GM18498 (cell line): Measurements from ENCODE around the gene CARNS1.
A peak's percentile ranks its signal among the peaks of the same experiment; 100 is the strongest.
"Not testable (repeated sequence)": the region's sequence is repeated elsewhere in the genome, so short reads cannot be mapped to it uniquely, and the experiment has no call there.

Experiments used
- ATAC-seq: cut with Tn5 transposase; IDR thresholded peaks from one replicate; pipeline ENCODE4 v1.9.1; 2021; ENCODE audit warnings: mild to moderate bottlenecking, moderate library complexity; ENCODE audit not compliant: unreplicated experiment

Gene CARNS1

DNA sequence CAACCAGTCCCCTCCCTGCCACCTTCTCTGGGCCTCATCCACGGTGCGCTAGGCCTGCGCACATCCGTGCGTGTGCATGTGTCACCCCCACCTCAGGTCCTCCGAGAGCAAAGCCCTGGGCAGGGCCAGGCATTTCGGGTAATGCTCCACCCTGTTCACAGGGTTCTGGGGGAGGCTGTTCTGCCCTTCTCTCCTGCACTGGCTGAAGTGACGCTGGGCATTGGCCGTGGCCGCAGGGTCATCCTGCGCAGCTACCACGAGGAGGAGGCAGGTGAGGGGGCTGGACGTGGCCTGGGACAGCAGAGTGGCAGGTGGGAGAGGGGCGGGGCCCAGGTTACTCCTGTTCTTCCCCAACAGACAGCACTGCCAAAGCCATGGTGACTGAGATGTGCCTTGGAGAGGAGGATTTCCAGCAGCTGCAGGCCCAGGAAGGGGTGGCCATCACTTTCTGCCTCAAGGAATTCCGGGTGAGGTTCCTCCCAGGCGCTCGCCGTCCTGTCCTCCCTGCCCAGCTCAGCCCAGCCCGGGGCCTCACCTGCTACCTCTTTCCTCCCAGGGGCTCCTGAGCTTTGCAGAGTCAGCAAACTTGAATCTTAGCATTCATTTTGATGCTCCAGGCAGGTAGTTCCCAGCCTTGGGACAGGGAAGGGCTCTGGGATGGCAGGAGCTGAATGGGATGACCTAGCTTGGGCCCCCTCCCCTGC is 19.8 kb upstream of the CARNS1 start:
- no peak for ATAC-seq

DNA sequence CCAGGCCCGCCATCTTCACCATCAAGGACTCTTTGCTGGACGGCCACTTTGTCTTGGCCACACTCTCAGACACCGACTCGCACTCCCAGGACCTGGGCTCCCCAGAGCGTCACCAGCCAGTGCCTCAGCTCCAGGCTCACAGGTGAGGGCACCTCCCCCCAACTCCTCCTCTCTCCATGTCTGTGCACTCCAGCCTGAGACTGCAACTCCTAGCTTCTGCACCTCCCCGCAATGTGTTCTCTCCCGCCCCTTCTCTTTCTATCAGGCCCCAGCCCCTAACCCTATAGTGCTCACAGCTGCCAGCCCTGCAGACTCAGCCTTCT is 19.3 kb upstream of the CARNS1 start:
- ATAC-seq: no peak

DNA sequence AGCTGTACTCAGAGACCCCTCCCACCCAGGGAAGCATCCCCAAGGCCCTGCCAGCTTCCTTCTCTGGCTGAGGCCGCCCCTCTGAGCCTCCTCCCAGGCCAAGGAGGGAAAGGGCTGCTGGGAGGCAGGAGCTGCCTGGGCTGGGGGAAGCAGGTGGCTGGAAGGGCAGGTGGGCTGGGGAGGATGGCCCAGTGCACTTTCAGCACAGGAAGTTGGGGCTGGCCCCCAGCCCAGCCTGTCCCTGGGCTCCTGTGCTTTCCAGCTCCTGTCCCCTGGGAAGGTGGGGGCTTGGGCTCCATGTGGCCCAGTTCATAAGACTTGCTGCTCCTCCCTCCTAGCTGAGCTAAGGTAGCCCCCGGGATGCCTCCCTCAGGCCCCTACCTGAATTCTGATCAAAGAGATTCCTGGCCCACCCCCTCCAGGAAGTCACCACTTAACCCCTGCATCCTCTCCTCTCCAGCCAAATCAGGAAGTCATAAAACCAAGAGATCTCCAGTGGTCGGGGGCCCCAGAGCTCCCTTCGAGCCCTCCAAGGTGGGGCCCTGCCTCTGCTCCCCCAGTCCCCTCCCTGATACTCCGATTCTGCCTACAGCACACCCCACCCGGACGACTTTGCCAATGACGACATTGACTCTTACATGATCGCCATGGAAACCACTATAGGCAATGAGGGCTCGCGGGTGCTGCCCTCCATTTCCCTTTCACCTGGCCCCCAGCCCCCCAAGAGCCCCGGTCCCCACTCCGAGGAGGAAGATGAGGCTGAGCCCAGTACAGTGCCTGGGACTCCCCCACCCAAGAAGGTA is 18.7 kb upstream of the CARNS1 start:
- ATAC-seq: no peak

DNA sequence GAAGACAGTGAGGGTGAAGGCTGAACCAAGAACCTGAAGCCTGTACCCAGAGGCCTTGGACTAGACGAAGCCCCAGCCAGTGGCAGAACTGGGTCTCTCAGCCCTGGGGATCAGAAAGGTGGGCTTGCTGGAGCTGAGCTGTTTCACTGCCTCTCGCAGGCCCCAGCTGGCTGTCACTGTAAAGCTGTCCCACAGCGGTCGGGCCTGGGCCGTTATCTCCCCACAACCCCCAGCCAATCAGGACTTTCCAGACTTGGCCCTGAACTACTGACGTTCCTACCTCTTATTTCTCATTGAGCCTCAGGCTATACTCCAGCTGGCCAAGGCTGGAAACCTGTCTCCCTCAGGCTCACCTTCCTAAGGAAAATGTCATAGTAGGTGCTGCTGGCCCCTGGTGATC is 17.9 kb upstream of the CARNS1 start:
- ATAC-seq: no peak

DNA sequence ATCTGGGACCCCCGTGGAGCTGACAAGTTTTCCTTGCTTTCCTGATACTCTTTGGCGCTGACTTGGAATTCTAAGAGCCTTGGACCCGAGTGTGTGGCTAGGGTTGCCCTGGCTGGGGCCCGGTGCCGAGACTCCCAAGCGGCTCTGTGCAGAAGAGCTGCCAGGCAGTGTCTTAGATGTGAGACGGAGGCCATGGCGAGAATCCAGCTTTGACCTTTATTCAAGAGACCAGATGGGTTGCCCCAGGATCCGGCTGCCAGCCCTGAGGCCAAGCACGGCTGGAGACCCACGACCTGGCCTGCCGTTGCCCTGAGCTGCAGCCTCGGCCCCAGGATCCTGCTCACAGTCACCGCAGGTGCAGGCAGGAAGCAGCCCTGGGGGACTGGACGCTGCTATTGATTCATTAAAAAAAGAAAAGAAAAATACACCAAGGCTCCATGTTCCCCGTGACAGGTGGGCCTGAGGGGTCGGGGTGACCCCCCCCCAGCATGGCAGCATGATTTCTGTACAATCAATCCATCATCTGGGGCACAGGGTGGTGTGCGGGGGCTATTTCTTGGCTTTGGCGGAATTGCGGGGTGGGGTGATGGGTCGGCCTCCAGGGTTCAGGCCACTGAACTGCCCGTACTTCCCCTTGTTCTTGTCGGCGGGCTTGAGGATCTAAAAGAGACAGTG is 17.4 kb upstream of the CARNS1 start:
- ATAC-seq: no peak

DNA sequence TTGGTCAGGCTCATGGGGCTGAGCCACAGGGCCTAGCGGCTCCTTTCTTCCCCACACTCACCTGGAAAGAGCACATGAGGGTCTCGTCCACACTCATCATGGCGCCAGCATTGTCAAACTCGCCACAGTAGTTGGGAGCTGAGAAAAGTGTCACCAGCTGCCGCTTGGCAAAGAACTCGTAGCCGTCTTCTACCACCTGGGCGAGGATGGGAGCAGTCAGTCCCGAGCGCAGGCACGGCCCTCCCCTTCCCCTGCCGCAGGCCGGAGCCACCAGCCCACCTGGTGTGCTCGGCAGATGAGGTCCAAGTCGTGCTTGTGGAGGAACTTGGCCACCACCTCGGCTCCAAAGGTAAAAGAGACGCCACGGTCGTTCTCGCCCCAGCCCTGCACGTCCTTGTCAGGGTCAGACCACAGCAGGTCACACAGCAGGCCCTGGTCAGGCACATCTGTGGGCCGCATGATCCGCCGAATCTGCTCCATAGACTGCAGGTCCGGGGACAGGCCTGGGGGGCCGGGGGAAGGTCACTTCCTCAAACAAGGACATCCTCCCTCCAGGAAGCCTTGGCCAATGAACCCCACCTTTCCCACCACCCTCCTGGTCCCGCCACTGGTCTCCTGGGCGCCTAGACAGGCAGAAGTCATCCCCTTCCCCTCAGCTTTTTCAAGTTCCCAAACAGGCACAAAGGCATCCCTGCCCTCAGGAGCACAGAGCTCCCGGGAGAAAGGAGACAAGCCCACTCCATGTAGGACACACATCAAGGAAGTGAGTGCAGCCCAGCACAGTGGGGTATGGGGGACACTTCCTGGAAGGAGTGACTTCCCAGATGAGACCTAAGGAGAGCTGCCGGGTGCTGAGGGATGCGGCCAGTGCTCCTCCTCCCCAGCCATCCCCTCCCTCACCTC is 16.6 kb upstream of the CARNS1 start:
- ATAC-seq: no peak

DNA sequence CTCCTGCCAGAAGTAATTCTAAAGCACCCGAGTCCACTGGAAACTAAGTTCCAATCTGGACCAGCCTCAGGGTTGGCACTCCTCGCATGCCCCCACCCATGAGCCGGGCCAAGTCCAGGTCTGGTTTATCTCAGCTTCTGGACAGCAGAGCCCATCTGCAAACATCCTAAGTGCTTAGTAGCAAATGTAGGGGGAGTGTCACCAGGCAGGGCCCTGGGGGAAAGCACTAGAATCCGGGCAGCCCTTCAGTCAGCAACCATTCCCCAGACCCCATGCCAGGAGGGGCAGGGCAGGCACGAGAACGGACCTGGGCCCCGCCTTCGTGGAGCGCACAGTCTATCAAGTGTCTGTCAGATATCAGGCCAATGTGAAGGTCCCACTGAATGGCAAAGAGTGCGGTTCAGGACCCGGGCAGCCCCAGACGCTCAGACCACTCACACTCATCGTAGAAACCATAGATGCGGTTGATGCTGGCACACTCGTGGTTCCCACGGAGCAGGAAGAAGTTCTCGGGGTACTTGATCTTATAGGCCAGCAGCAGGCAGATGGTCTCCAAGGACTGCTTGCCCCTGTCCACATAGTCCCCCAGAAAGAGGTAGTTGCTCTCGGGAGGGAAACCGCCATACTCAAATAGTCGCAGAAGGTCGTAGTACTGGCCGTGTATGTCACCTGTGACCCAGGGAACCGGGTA is 15.1 kb upstream of the CARNS1 start:
- no peak for ATAC-seq

DNA sequence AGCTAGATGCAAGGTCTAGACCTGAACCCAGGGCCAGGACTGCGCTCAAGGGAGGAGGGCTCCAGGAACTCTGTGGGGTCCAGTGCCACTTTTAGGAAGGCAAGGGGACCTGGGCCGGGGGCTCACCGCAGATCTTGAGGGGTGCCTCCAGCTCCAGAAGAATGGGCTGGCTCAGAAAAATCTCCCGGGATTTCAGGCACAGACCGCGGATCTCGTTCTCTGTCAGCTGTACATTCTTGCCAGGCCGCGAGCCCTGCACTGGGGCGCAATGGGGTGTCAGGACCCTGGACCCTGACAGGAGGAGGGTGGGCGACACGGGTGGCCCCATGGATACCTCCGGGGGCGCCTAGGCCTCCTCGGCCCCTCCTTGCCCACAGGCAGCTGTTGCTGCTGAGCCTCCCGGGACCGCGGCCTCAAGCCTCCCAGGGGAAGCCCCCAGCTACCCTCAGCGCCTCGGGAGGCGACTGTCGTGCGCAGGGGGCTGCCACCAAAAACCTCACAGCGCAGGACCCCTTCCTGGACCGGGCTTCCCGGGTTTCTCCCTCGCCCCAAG is 14.5 kb upstream of the CARNS1 start:
- no peak for ATAC-seq

DNA sequence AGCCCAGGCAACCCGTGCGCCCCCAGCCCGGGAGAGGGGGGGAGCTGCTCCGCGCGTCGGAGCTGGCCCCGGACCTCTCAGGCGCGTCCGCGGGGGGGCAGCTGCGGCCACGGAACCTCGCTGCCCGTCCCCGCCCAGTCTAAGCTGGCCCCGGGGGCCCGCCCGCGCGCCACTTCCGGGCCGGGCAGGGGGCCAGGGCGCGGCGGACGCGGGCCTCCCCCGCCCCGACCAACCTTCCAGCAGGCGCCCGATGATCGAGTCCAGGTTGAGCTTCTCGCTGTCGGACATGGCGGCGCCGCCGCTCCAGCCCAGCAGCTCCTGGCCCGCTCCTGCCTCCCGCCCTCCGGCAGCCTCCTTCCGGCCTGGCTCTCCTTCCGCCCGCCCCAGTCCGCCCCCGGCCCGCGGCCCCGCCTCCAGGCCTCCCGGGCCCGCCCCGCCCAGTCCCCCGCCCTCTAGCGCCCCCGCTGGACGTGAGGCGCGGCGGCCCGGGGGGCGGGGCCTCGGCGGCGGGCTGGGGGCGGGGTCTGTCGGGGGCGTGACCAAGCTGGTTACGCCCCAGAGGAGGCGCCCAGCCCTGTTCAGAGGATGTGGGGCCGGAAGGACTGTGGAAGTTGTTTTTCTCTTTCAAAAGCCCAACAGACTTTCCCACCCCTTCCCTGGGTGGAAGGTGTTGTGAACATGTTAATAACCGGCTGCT is 13.8 kb upstream of the CARNS1 start, which contains the start of gene PPP1CA:
TSS of gene PPP1CA (minus strand) at position 364 of the 697 bp plus-strand sequence. CDS start at position 288, 76 bp downstream.
- ATAC-seq: peak; percentile 78

DNA sequence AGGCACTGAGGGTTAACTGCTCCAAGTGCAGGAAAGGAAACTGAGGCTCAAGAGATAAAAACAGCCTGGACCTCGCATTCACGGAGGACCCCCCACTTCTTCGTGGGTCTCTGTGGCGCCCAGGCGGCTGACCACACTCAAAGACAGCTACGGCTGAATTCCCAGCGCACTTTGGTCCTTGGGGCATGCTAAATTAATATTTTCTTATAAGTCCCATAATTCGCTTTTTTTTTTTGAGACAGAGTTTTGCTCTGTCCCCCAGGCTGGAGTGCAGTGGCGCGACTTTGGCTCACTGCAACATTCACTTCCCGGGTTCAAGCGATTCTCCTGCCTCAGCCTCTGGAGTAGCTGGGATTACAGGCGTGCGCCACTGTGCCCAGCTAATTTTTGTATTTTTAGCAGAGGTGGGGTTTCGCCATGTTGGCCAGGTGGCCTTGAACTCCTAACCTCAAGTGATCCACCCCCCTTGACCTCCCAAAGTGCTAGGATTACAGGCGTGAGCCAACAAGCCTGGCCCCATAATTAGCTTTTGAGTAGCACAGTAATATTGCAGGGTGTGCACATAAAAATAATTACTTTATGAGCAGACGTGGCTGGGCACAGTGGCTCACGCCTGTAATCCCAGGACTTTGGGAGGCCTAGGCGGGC is 13.2 kb upstream of the CARNS1 start:
- not testable (repeated sequence) for ATAC-seq

DNA sequence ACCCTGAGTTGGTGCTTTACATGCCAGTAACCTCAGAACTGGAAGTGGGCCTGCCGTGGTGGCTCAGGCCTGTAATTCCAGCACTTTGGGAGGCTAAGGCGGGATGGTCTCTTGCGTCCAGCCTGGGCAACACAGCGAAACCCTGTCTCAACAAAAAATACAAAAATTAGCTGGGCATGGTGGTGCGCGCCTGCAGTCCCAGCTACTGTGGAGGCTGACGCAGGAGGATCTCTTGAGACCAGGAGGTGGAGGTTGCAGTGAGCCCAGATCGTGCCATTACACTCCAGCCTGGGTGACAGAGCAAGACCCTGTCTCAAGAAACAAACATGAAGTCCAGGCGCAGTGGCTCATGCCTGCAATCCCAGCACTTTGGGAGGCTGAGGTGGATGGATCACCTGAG is 12.4 kb upstream of the CARNS1 start:
- ATAC-seq: not testable (repeated sequence)

DNA sequence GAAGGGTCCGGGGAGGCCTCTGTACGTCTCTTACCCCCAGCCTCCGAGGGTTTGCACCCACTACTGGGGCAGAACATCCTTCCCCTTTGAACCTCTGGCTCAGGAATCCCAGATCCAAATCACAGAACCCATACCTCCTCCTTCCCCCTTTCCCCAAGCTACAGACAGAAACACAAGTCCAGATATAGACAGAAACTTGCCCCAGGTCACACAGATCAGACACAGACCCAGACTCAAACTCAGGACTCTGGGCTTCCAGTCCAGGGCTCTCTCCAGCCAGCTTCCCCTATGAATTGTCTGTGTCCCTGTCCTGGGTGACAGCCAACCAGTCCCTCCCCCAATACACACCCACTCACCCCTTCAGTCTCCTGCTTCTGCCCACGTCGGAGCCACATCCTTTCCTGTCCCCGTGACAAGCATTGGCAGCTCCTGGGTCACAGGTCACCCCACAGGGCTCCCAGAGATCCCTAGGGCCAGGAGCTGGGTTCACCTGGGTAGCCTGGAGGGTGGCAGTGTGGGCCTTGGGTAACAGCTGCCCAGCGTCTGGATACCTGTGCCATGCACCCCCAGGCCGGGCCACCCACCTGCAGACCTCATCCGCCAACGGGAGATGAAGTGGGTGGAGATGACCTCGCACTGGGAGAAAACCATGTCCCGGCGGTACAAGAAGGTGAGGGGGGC is 10.8 kb upstream of the CARNS1 start:
- no peak for ATAC-seq

DNA sequence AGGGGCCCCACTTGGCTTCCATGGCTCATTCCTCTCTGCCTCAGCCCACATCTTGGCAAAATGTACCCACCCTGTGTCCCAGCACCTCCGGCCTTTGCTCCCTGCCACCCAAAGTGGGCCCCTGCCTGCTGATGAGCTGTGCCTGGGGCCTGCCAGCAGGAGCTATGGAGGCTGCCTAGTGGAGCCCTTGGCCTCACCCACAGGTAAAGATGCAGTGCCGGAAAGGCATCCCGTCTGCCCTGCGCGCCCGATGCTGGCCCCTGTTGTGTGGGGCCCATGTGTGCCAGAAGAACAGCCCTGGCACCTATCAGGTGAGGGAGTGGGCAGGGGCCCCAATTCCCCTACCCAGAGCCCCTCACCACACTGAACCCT is 10.3 kb upstream of the CARNS1 start:
- no peak for ATAC-seq

DNA sequence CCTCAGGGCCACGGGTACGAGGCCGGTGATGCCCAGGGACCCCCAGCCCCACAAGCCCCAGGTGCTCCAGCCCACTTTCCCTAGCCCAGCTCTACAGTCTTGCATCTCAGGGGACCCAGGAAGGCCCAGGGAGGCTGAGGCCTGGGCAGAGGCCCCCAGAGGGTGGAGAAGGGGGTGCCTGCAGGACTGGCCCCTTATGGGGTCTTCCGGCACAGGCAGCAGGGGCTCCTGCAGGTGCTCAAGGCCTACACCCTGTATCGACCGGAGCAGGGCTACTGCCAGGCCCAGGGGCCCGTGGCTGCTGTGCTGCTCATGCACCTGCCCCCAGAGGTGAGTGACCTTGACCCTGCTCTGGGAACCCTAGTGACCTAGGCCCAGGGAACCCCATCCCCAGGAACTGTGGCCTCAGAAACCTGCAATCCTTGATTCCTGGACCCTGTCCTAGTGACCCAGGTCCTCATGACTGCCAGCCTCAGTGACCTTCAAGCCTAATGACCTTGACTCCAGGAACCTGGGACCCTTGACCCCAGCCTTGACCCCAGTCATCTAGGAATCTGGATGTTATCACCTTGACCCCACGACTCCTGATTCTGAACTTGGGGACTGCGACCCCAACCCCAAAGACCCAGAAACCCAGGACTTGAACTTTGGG is 9.7 kb upstream of the CARNS1 start:
- no peak for ATAC-seq

DNA sequence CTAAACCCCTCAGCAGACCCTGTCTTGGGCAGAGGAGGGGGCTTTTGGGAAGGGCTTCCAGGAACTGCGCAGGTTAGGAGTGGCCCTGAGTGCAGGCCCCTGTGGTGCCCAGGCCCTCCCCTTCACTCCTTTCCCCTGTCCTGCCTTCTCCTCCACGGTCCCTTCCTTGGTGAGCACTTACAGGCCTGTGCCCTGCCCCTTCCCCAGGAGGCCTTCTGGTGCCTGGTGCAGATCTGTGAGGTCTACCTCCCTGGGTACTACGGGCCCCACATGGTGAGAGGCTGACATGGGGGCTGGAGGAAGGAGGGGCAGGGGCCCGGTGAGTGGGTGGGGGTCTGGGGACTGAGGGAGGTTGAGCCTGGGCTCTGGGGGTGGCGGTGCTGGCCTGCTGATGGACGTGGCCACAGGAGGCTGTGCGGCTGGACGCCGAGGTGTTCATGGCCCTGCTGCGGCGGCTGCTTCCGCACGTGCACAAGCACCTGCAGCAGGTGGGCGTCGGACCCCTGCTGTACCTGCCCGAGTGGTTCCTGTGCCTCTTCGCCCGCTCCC is 9.0 kb upstream of the CARNS1 start:
- no peak for ATAC-seq

DNA sequence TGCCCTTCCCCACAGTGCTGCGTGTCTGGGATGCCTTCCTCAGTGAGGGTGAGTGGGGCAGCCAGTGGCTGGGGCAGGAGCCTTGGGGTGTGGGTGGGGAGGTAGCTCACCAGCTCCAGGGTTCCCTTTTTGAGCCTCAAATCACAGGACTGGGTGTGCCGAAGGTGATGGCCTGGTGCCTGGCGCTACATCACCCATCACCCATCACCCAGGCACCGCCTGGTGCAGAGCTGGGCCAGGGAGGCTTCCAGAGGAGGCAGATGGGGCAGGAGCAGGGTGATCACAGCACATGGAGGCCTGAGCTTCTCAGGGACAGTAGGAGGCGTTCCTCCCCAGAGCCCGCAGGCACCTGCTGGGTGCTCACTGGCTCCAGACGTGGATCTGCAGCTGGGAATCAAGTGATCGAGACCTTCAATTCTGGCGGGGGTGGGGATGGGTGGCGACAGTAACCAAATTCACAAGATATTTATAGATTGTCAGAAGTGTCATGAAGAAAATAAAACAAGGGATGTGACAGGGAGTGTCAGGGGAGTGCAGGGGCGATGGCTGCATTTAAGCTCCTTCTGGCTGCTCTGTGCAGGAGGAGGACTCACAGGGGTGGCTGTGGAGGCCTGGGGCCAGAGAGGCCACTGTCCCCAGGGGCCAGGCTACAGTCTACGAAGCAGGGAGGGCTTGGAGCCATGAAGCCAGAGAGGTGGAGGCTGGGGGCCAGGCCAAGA is 8.3 kb upstream of the CARNS1 start:
- no peak for ATAC-seq

DNA sequence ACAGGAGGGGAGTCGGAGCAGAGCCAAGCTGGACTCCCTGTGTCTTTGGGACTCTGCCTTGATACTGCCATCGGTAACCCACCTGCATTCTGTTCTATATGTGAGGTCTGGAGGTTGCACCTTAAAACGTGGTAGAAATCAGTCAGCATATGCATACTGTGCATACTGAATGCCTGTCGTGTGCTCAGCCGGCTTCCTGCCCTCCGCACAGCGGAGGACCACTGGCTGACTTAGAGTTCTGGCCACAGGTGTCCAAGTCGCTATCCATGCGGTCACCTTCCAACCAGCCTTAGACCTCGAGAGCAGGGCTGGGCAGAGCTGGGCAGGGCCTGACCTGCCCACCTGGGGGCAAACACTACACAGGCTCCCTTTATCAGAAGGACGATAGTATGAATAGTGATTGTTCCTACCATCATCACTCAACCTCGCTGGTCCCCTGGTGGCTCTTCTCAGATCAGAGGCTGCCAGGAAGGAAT is 7.8 kb upstream of the CARNS1 start:
- no peak for ATAC-seq
